Colon (tissue), 2 donors: Measurements from ENCODE around the gene KRT222.

Experiments
- FAIRE-seq: peaks from 2 replicates; lab custom pipeline; 2012; peaks lifted over from hg19 to GRCh38; lab: Jason Lieb, UNC
- donor health status: control.
- donor health status: control.

The KRT222 gene

GRCh38 chr17:40664582-40665333 is at the start of gene KRT222:
Gene KRT222, minus strand, starts transcription at chr17:40665177. Its CDS starts 78 bp downstream, at chr17:40665099.
- FAIRE-seq: no peak

- FAIRE-seq: no peak
Observed at GRCh38 chr17:40714473-40714872, 49.5 kb upstream of the KRT222 start.

- FAIRE-seq: no peak
Observed at GRCh38 chr17:40707745-40708144, 42.8 kb upstream of the KRT222 start.

- no peak for FAIRE-seq
Observed at GRCh38 chr17:40705584-40705983, 40.6 kb upstream of the KRT222 start.

GRCh38 chr17:40703652-40704051 is 38.7 kb upstream of the KRT222 start, which contains the start of gene KRT24:
Gene KRT24, minus strand, starts transcription at chr17:40703752. Its CDS starts 59 bp downstream, at chr17:40703693.
- no peak for FAIRE-seq

- FAIRE-seq: no peak
Observed at GRCh38 chr17:40702271-40702670, 37.3 kb upstream of the KRT222 start.

GRCh38 chr17:40699853-40700252 is 34.9 kb upstream of the KRT222 start:
- FAIRE-seq: no peak

GRCh38 chr17:40699371-40699770 is 34.4 kb upstream of the KRT222 start:
- FAIRE-seq: no peak

GRCh38 chr17:40697297-40697696 is 32.3 kb upstream of the KRT222 start:
- no peak for FAIRE-seq

GRCh38 chr17:40696651-40697072 is 31.7 kb upstream of the KRT222 start:
- FAIRE-seq: no peak

- FAIRE-seq: no peak
Observed at GRCh38 chr17:40695874-40696472, 31.0 kb upstream of the KRT222 start.

GRCh38 chr17:40694584-40694983 is 29.6 kb upstream of the KRT222 start:
- FAIRE-seq: no peak

GRCh38 chr17:40687106-40687505 is 22.1 kb upstream of the KRT222 start:
- no peak for FAIRE-seq

- no peak for FAIRE-seq
Observed at GRCh38 chr17:40686192-40686591, 21.2 kb upstream of the KRT222 start.

- no peak for FAIRE-seq
Observed at GRCh38 chr17:40680998-40681397, 16.0 kb upstream of the KRT222 start.

- no peak for FAIRE-seq
Observed at GRCh38 chr17:40679523-40679907, 14.5 kb upstream of the KRT222 start.

GRCh38 chr17:40678902-40679522 is 14.0 kb upstream of the KRT222 start:
- no peak for FAIRE-seq

- FAIRE-seq: no peak
Observed at GRCh38 chr17:40675905-40676304, 10.9 kb upstream of the KRT222 start.

GRCh38 chr17:40672654-40673053 is 7.7 kb upstream of the KRT222 start:
- FAIRE-seq: no peak

- no peak for FAIRE-seq
Observed at GRCh38 chr17:40671282-40671681, 6.3 kb upstream of the KRT222 start.

- FAIRE-seq: no peak
Observed at GRCh38 chr17:40666331-40666730, 1.4 kb upstream of the KRT222 start.

GRCh38 chr17:40663252-40663651 is 1.7 kb downstream of the KRT222 start:
- no peak for FAIRE-seq

GRCh38 chr17:40659911-40660310 is 5.1 kb downstream of the KRT222 start:
- no peak for FAIRE-seq
